ENCODE data around the gene FCHSD1.

FCHSD1 gene

DNA sequence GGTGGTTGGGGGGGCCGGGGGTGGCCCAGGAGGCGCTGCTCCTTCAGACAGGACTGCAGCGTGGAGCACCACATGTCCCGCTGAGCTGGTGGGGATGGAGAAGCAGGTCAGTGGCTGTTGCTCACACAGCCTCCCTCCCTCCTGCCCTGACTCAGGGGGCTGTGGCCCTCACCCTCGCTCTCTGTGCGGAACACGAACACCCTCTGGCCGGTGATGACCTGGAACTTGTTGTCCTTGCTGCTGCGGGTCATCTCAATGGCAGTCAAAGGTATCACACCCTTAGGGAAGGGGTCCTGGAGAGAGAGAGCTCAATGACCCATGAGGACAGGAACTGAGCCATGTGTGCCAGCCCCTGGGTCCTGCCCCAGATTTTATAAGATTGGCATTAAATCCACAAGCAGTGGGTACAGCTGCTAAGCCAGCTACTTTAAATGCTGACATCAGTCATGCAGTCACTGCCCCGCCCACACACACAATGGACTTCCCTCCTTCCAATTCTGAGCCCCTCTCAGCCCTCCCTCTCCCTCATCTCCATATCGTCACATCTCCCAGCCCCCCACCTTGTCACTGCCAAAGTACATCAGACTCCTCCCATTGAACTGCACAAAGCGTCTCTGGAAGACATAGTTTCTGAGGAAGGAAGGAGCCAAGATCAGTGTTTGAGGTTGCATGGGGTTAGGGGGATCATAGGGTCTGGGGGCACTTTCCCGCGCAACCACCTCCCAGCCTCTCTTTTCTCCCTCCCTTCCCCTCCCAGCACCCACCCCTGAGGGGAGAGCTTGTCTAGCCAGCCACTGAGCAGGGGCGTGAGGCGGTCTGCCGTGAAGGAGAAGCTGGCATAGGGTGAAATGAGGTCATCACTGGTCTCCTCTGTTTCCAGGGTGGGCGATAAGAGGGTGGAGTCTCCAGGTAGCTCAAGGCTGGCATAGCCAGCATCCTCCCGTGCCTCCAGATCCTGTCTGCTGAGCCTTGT lies 21.9 kb upstream of the FCHSD1 start:
- FAIRE-seq = no peak

DNA sequence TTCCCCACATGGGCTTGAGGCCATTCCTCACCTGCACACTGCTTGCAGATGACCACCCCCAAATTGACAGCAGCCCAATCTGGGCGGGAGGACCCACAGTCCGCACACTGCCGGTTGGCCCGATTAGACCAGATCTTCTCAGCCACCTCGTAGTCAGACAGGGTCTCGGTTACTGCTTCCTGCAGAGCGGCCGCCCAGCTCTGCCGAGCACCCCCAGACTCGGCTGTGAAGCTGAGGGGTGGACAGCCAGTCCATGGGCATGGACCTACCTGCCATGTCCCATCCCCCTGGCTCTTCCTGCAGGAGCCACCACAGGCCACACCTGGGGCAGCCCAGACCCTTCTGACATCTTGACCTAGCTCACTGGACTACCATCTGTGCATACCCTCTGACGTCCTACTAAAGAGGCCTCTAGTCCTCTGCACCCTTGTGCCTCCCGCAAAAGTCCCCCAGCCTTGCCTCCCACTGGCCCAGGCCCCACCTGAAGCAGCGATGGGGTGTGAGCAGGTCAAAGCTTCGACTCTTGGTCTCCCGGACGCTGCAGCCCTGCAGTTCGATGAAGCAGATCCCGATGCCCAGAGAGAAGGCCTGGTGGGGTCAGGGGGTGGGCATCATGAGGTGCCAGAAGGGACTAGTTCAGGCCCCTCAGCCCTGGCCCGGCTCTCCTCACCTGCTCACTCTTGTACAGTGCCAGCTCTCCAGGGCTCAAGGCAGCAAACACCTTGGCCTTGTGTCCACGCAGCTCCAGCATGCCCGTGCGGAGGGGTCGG lies 21.0 kb upstream of the FCHSD1 start:
- no peak for FAIRE-seq

DNA sequence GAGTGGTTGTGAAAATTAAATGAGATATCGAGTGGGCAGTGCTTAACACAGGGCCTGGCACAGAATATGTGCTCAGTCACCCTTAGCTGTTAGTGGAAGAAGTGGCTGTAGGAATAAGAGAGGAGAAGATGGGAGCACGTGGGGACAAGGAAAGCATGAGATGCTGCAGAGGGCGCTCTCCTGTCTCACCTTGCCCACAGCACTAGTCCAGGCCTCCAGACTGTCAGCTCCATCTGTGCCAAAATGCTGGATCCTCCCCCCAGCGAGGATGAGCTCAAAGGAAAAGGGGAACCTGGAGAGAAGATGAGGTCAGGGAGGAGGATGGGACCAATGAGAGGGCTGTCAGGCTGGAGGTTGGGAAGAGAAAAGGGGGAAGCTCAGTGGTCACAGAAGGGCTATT lies 18.3 kb upstream of the FCHSD1 start:
- FAIRE-seq = no peak

DNA sequence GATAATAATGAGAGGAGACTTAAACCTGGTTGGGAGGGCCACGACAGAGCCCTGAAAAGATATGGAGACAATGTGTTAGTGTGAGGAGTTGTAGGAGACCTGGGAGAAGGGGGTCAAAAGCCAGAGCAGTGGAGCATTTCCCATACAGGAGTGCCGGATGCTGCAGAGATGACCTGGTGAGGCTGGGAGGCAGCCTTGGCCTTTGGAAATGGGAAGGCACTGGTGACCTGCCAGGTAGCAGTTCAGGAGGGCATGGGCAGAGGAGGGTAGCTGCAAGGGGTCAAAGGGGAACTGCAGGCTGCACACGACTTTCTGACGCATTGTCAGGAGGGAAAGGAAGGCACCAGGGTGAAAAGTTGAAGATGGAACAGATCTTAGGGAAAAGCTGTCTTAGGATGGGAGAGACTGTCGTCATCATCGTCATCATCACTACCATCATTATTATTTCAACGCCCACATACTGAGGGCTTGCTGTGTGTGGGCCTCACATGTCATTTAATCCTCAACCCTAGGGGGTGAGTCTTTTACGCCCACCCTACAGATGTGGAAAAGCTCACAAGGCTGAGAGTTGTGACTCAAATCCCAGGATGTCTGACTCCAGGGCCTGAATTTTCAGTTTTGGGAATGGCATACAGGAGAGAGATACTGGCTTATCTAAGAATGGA lies 17.5 kb upstream of the FCHSD1 start:
- FAIRE-seq = no peak

DNA sequence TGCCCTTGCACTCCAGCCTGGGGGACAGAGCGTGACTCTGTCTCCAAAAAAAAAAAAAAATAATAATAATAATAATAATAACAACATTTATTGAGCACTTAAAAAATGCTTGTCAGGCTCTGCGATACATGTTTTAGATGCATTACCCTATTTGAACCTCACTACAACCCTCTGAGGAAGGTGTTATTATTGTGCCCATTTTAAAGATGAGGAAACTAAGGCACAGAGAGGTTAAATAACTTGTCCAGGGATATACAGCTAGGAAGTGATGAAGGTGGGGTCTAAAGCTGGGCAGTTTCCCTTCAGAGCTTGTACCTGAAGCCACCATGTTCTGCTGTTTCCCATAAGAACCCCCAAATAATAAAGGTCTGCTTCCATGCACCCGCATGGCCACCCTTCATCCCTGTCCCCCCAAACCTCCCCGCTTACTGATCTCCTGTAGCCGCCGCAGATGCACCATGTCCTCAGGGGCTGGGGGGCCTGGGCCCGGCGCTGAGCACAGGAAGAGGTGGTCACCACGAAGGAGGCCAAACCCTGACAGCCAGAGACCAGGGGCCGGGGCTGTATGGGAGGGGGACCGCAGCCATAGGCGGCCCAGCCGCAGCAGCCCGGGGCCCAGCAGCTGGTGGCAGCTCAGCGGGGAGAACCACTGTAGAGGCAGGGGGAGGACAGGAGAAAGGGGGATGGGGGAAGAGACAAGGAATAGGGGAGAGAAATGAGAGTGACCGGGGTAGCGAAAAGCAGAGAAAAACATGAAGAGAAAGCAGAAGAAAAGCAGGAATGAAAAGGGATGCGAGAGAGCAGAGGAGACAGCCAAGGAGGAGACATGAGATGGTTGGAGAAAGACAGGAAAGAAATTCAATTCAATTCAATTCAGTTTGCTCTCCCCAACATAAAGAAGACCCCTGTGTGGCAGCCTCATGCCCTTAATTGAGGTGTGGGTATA lies 15.1 kb upstream of the FCHSD1 start:
- no peak for FAIRE-seq

DNA sequence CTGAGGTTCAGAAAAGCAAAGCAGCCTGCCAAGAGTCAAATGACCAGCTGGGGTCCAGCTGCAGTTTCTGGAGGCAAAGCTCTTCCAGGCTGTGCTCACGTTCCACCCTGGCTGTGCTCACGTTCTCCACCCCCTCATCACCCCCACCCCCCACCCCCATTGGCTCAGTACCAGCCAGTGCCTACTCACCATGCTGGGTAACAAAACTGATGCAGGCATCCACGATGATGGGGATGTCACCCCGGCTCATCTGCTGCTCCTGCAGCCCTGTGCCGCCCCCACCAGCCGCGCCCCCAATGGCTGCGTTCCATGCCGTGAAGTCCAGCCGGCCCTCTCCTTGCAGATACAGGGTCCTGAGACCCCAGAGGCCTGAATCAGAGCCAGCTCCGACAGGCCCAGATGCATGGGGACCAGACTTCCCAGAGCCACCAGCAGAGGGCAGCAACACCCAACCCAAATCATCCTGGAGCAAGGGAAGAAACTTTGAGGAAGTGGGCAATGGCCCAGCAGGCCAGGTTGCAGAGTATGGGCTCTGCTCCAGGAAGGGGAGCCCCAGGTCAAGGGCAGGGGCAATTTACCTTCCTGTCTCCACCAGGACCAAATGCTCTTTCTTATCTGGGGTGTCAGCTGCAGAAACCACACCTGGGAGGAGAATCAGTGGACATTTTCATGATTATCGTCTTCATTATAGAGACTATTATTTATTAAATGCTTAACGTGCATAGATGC lies 13.7 kb upstream of the FCHSD1 start:
- no peak for FAIRE-seq

DNA sequence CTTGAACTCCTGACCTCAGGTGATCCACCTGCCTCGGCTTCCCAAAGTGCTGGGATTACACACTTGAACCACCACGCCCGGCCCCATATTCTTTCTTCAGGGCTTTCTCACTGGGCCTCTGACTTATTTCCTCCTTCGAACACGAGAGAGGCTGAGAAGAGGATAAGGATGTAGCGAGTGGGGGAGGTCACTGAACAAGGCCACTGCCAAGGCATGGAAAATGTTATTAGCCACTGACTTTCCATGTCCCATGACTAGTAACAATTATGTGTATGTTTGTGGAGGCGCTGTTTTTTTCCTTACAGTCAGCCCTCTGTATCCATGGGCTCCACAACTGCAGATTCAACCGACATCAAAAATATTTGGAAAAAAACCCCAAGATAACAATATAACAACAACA lies 12.3 kb upstream of the FCHSD1 start:
- FAIRE-seq = no peak

DNA sequence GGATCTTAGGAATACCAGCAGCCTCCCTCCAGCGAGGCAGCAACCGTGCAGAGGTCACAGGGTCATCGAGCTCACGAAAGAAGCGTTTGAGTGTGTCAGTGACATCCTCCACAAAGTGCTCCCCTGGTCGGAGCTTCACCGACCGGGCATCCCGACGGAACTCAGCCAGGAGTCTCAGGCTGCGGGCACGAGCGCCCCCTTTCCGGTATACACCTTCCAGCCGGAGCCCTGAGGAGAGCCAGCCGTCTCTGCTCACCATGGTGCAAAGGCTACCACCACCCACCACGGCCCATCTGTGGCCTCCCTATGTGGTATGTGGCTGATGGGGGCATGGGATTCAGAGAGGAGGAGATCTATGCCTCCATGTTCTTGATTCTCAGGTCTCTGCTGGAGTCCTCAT lies 10.8 kb upstream of the FCHSD1 start:
- FAIRE-seq = no peak

DNA sequence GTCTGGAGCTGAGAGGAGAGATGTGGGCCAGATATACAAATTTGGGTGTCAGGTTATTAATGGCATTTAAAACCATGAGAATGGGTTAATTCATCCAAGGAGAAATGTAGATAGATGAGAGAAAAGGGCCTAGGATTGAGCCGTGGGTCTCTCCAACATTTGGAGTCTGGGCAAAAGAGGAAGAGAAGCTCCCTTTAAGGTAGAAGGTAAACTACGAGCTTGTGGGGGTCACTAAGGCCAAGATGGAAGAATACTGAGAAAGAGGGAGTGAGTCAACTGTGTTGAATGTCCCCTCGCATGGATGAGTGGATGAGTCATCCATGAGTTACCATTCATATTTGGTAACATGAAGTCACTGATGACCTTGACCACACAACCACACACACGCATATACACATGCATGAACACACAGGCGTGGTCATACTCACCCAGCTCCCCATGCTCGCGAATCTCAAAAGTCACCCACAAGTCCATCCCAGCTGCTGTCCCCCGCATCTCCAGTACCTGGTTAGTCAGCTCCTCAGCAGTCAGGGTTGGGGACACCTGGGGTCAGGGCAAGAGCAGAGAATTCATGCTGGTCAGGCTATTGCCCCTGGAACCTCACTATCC lies 6.8 kb upstream of the FCHSD1 start:
- FAIRE-seq = no peak

DNA sequence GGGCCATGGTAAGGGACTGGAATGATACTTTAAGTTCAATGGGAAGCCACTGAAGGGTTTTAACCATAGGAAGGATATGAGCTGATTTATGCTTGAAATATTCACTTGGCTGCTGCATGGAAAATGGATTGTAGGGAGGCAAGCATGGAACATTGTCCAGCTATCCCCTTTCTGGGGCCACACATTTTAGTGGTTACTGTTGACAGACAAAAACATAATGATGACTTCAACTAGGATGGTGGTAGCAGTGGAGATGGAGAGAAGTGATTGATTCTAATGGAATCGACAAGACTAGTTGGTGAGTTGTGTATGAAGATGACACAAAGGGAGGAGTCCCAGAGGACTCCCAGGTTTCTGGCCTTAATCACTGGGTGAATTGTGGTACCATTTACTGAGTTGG lies 6.2 kb upstream of the FCHSD1 start:
- no peak for FAIRE-seq

DNA sequence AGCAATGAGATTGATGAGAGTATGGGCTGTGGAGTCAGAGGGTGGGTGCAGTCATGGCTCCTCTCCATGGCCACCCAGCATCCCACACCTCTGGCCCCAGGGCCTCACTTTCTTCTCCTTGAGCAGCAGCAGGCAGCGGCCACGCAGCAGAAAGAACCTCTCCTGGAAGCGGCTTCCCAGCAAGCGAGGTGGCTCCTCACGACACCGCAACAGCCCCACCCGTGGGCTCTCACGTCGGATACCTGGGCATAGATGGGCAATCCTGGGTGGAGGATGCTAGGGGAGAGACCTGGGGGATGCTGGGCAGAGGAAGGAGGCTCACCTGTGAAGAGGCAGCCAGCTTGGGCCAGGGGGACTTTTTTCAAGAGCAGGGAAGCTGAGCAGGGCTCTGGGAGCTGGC lies 5.2 kb upstream of the FCHSD1 start:
- FAIRE-seq = no peak

DNA sequence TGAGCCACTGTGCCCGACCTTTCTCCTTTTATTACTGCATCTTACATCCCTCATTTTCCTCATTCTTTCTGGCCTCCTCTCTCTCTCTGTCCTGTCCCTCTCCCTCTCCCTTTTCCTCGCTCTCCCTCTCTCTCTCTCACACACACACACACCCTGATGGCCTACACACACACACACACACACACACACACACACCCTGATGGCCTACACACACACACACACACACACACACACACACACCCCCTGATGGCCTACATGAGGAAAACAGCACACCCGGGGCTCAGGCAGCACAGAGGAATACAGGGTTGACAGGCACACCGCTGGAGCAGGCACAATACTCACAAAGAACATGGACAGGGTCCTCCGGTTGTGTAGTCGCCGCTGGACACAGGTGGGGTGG lies 3.8 kb upstream of the FCHSD1 start:
- FAIRE-seq = no peak

DNA sequence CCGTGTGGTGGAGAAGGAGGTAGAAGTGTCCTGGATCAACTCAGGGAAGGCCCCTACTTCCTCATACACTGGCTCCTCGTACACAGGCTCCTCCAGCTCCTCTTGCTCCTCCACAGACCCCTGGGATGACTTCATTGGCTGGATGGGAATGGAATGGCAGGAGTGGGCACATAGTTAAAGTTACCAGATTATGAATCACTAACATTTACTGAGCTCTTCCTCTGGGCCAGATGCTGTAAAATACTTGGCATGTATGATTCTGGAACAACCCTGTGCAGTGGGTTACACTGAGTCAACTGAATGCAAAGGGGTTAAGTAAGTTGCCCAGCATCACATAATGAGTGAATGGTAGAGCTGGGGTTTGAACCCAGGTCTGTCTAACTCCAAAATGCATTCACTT lies 3.1 kb upstream of the FCHSD1 start:
- no peak for FAIRE-seq

DNA sequence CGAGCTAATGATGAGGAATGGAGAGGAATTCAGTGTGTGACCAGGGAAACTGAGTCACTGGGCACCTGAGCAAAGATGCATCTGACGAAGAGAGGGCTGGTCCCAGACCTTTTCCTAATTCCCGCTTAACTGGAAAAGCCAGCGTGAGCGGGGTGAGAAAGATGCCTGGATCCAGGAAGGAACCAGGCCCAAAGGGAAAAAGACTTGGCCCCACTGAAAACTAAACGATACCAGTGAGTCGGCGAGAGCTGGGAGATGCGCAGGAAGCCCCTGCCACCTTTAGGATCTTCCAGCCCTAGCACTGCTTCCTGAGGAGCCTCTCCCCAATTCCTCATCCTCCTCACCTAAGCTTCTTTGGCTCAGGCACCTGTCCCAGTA lies 499 bp upstream of the FCHSD1 start:
- FAIRE-seq = no peak

DNA sequence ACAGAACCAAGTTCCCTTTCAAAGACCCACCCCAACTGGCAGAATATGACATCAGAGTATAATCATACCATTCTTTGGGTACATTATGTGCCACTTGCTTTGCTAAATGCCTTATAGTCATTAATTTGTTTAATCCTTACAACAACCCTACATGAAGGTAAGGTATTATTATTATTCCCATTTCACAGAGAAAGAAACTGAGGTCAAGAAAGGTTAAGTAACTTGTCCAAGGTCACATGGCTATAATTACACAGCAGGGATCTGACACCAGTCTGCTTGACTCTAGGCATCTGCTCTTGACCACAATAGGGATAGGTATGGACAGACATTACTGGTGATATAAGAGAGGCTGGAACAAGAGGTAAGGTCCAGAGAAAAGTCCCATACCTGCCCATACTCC lies 1.2 kb downstream of the FCHSD1 start:
- no peak for FAIRE-seq

DNA sequence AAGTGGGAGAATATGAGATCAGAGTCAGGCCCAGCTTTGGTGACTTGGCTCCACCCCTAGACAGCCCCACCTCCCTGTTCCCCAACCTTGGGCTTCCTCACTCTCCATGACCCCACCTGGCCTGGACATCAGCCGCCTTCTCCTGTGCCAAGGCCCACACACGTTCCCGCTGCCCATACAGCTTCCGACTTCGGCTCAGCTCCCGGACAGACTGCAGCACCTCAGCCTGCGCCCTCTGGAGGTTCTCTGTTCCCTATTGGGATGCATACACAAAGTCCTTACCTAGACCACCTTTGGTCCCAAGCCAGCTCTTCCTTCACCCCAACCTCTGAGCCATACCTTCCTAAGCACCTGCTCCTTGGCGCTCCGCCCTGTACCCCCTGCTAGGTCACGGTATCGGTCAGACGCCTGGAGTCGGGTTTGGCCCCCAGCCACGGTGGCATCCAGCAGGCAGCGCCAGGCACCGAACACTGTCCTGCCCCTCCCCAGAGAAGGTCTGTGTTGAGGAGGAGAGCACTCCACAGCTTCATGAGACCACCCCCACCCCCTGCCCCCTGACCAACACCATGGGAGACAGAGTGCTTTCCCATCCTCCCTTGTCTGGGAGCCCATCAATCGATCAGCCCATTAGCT lies 2.0 kb downstream of the FCHSD1 start:
- FAIRE-seq = no peak

DNA sequence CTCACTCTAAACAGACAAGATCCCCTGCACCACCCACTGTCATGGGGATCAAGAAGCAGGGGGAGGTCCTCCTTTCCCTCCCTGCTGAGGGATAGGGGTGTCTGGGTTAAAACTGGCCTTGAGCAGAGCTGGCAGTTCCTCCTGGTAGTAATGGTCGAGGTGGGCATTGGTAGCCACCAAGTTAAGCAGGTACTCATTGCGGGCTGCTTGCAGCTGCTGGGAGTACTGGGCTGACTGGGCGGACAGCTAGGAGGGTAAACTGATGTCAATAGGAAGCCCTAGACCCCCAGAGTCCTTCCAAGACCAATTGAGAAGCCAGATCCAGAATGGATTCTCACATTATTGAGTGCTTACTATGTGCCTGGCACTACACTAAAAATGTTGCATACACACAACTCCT lies 3.4 kb downstream of the FCHSD1 start:
- no peak for FAIRE-seq

DNA sequence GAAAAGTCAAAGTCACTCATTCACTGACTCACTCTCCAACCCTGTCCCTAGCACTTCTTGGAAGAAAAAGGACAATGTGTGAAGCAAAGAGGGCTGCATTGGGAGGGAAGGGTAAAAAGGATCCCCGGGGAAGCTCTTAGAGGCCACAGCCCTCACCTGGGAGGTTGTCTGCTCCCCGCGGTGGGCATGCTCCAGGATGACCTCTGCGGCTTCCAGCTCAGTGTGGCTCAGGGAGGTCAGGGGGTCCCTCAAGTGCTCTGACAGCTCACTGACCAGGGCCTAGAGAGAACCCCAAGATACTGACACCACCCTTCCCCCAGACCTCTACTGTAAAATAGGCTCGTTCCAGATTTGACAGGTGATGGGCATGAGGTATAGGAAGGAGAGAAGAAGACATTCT lies 4.0 kb downstream of the FCHSD1 start:
- FAIRE-seq = no peak

DNA sequence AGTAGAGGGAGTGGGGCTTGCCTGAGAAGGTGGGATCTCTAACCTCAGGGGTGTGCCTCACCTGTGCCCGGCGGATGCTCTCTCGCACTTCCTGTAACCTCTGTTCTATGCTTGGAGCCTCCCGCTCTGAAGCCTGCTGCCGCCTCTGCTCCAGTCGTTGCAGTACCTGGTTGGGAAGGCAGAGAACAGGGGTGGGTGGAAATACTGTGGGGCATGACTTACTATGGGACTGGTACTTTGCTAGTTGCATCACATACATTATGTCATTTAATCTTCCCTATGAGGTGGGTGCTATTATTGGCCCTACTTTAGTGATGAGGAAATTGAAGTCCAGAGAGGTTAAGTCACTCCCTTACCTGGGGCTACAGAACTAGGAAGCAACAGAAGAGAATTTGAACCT lies 5.2 kb downstream of the FCHSD1 start:
- FAIRE-seq = no peak

DNA sequence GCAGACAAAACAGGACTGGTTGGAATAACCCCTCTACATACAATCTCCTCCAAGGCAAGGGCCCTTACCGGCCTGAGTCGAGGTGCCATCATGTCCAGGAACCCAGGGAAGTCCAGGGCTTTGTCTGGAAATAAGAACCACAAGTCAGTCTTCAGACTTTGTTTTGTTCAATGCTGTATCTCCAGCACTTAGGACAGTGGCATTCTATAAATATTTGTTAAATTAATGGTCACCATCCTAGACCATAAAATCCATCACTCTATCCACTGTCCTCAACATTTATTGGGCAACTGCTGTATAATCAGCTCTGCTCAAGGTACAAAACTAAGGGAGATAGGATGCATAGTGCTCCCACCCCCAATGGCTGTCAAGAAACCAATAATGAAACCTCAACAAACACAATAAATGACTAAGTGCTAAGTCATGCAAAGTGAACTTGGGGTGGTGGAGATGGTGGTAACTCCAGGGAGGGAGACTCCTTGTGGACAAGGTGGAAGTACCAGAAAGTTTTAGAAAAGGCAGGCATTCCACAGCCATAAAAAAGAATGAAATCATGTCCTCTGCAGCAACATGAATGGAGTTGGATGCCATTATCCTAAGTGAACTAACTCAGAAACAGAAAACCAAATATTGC lies 9.5 kb downstream of the FCHSD1 start:
- no peak for FAIRE-seq

Measured in A204.1 (cell line).